Measurements from ENCODE around the gene LPCAT1.

DNA sequence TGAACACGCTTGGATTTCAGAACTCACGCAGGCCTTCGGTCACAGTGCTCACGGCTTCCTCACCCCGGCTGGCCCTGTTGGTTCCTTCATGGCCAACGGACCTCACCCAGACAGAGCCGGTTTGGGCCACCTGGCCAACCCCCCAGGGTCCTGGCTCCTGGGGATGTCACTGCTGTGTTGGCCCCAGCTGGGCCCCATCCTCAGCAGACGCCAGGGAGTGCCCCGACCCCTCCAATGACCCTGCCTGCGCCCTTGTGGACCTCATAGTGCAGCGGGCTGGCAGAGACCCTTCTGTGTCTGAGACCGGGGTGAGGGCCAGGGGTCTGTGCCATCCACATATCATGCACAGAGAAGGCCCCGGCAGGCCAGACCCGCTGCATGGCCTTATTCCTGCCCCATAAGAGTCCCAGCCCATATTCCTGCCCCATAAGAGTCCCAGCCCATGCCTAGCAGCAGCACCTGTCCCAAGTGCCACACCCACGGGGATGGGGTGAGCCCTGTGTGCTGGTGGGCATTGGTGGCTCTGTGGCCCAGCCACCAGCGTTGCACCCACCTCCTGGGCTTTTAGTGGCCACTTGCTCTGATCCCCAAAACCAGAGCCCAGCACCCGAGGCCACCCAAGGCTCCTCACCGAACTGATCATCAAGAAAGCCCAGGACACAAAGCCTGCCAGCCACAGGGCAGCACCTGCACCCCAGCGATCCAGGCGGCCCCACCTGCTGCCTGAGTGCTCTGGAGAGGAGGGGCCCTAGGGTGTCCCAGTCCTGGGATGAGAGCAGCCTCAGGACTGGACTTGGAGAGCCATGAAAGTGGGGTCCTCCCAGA is 1.3 kb upstream of the LPCAT1 start:
- TF ChIP-seq, protein P1, sequence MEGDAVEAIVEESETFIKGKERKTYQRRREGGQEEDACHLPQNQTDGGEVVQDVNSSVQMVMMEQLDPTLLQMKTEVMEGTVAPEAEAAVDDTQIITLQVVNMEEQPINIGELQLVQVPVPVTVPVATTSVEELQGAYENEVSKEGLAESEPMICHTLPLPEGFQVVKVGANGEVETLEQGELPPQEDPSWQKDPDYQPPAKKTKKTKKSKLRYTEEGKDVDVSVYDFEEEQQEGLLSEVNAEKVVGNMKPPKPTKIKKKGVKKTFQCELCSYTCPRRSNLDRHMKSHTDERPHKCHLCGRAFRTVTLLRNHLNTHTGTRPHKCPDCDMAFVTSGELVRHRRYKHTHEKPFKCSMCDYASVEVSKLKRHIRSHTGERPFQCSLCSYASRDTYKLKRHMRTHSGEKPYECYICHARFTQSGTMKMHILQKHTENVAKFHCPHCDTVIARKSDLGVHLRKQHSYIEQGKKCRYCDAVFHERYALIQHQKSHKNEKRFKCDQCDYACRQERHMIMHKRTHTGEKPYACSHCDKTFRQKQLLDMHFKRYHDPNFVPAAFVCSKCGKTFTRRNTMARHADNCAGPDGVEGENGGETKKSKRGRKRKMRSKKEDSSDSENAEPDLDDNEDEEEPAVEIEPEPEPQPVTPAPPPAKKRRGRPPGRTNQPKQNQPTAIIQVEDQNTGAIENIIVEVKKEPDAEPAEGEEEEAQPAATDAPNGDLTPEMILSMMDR (IDR thresholded peaks at IDR 0.05; ENCODE audit: insufficient read depth, low read depth, low read length): no peak
- no peak for TF ChIP-seq EZH2 (IDR thresholded peaks at IDR 0.05; ENCODE audit: insufficient read depth, low read length)
